DMS53 treated with DMSO at 0.1 percent for 48 hours (cell line): ENCODE results near the gene RAI1.

ENCODE experiments used
- DNase-seq: peaks from one replicate; lab custom pipeline; 2025; ENCODE audit not compliant: unreplicated experiment; lab: John Stamatoyannopoulos, UW

The RAI1 gene

DNA sequence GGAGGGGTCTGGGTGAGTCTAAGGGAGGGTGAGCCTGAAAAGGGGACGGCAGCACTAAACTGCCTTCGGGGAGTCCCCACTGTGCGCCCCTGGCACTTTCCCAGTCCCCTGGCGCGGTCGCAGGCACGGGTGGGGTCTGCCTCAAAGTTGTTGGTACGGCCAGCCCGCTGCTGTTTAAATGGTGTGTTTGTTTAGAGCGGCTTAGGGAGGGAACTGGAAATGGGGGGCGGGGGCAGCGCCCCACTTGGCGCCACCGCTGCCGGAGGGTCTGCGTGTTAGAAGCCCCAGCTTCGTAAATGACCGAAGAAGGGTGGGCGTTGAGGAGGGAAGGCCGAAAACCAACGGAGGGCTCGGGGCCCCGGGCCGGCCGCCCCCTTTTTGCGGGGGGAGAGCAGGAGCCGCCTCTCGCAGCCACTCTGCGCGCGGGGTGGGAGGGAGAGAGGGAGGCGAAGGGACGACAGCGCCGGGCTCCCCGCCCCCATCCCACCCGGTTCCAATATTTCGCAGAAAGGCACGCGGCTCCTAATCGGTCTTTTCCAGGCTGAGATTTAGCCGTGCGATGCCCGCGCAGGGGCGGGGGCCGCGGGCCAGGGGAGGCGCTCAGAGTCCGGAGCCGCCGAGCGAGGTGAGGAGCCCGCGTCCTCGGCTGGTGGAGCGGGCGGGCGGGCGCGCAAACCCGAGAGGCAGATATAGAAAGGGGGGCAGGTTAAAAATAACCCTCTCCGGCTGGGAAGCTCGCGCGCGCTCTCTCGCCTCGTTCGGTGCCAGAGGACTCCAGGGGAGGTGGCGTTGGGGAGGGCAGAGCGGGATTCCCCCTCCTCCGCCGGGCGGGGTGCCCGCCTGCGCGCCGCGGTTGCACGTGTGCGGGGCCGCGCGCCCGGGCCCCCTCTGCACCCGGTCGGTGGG, 100.6 kb downstream of the RAI1 start:
- DNase-seq: no peak

- DNase-seq: no peak
These were observed 101.4 kb downstream of the RAI1 start for GRCh38 chr17:17782523-17783115.

DNA sequence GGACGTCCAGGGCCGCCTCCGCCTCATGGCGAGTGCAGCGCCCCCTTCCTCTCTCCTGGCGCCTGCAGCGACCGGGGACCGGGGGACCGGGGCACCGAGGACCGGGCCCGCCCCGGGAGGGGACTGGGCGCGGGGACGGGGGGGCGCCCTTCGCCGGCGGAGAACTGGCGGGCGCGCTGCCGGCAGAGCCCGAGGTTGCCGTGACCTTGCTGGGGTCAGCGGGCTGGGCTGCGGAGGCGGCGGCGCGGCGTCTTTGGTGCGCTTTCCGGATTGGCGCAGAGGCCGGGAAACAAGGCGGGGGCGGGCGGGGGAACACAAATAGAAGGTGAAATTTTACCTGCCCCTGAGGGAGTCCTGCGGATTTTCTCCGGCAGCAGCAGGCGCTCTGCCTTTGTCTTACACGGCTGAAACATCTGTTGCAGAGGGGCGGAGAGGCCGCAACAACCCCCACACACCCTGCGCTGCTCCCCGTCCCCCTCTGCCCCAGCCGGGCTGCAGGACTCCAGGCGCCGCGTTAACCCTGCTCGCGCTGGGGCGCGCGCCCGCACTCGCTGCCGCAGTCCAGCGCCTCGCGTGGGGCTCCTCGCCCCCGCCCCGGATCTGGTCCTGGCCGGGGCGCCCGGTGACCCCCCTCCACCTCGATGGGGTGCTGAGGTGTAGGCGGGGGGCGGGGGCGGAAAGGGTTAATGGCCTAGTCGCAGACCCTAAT, 102.0 kb downstream of the RAI1 start:
- no peak for DNase-seq

GRCh38 chr17:17783825-17784656, 102.8 kb downstream of the RAI1 start:
- DNase-seq: no peak

DNA sequence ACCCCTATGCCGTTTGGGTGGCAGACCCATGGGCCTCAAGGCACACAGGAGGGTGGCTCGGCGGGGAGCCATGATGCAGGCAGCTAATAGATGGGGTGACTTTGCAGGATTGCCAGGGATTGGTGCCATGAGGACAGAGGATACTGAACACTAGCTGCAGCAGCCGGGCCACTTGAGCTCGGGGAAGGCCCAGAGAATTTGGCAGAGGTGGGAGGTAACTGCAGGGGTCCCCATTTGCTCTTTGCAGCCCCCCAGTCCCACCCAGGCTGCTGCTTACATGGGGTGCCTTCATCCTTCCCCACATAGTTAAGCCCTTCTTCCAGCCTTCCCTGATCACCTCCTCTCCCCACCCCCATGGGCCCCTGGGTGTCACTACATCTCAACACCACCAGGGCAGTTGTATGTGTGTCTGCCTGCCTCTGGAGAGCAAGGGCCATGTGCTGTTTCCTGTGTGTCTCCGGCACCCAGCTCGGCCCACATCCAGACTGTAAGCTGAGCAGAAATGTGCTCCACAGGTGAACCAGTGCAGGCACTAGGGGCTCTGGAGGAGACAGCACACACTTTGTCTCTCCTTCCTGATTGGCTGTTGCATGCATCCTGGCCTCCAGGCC, 103.5 kb downstream of the RAI1 start:
- no peak for DNase-seq

DNA sequence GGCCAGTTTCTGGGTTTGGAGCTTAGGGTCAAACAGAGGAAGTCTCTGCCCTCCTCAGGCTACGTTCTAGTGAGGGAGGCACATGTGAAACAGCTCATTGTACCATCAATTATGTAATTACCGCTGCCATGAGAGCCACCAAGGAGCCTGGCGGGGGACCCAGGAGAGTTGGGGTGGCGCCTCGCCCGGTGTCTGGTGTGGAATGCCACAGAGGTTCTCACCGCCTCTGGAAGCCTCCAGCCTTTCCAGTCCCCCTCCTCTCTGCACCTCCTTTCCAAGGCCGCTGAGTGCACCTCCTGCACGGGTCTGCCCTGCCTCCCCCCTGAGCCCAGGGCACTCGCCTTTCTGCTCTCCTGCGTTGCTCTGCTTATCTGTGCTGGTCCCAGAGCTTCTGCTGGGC, 104.1 kb downstream of the RAI1 start:
- DNase-seq: no peak

GRCh38 chr17:17786998-17787397, 105.7 kb downstream of the RAI1 start:
- no peak for DNase-seq

DNA sequence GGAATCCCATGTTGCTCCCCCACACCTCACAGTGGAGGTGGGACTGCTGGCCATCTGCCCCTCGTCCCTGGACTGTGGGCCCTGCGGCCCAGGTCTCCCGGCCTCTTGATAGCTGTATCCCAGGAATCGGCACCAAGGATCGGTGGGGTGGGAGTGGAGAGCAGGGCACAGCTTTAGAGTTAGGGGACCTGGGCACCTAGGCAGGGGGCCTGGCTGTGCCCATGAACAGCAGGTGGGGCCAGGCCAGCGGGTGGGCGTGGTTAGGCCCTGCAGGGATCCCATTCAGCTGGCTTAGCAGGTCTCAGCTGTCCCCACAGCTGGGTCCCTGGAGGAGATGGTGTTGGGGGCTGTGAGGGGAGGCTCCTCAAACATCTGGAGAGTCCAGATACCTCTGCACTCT, 106.3 kb downstream of the RAI1 start:
- DNase-seq: no peak

GRCh38 chr17:17788967-17789366, 107.7 kb downstream of the RAI1 start:
- no peak for DNase-seq

GRCh38 chr17:17789410-17789809, 108.2 kb downstream of the RAI1 start:
- no peak for DNase-seq

DNA sequence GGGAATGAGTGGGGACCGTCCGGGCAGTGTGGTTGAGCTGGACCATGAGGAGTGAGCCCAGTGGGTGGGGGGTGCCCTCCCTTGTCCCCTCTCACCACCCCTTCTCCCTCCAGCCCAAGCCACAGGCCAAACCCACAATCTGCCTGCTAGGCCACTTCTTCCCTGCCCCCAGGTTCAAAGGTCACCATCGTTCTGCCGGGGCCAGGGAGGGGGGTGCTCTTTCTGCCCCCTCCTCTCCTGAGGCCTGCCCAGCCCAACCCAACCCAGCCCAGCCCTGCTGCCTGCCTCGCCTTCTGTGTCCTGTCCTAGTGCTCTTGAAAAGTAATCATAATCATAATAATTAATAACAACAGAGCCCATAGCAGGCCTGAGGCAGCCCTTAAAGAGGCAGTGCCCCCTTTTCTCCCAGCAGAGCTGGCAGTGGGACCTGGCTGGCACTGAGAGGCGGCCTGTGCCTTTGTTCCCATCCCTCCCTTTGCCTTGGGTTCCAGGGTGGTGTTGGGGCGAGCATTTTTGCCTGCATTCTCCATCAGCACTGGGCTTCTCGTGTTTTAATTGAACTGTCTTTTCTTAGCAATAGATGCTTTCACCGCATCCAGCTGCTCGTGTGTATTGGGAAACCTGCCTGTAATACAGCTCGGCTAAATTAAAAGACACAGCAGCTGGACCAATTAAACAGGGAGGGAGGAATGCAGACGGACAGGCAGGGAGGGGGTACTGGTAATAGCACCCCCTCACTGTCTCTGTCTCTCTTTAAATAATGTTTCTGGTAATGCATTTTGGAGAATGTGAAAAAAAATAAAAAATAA, 108.8 kb downstream of the RAI1 start:
- no peak for DNase-seq

- DNase-seq: no peak
These were observed 109.6 kb downstream of the RAI1 start for GRCh38 chr17:17790637-17791464.

DNA sequence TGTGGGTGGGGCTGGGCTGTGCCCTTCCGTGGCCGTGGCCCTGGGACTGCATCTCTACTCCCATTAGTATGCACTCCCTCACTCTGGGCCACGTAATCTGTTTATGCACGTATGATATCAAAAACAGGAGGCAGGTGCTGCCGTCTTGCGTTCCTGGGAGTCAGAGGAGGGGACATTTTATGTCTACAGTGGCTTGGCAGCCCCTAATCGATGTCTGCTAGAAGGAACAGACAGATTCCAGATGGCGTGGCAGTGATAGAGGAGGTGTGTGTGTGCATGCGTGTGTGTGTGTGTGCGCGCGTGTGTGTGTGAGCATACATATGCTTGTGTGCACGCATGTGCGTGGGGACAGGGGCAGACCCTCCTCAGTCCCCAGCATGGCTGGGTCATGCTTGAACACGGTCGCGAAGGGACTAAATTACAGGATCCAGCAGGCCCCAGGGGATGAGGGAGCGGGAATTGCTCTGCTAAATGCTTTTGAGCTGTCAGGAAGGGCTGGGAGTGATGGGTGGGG, 110.8 kb downstream of the RAI1 start:
- DNase-seq: no peak

GRCh38 chr17:17792551-17793377, 111.5 kb downstream of the RAI1 start:
- no peak for DNase-seq

- DNase-seq: no peak
These were observed 112.3 kb downstream of the RAI1 start for GRCh38 chr17:17793378-17794214.

DNA sequence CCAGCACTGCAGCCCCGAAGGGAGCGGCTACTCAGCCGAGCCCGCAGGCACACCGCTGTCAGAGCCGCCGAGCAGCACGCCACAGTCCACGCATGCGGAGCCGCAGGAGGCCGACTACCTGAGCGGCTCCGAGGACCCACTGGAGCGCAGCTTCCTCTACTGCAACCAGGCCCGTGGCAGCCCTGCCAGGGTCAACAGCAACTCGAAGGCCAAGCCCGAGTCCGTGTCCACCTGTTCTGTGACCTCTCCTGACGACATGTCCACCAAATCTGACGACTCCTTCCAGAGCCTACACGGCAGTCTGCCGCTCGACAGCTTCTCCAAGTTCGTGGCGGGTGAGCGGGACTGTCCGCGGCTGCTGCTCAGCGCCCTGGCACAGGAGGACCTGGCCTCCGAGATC, 113.1 kb downstream of the RAI1 start:
- DNase-seq: no peak

- no peak for DNase-seq
These were observed 114.0 kb downstream of the RAI1 start for GRCh38 chr17:17795296-17795695.
